ENCODE measurements around the gene TMEM164. TPM values are rescaled to one million over a fixed set of nuclear protein-coding genes. Genes with fewer than 3 reads are reported as not detected.

The TMEM164 gene
- total RNA-seq, 1 donor from 2014 or later = 17.6 TPM

- Histone ChIP-seq H3K36me3 (ENCODE audit: insufficient read depth, low read length) (no peaks in the 10 kb centered on the region), H3K27me3 (ENCODE audit: insufficient read depth, low read length) (no peaks in the 10 kb centered on the region), H3K9ac (ENCODE audit: low read length) (no peak overlapping the region), H4K20me1 (ENCODE audit: insufficient read depth, low read length) (no peaks in the 10 kb centered on the region), H3K4me1 (ENCODE audit: insufficient read depth, low read length) (no peaks in the 10 kb centered on the region), H3K79me2 (ENCODE audit: insufficient read depth, low read length) (no peaks in the 10 kb centered on the region), H3K4me3 (ENCODE audit: insufficient read depth, low read depth, low read length) (no peak overlapping the region), H3K27ac (ENCODE audit: low read depth, low read length) (no peak overlapping the region), H3K4me2 (ENCODE audit: low read length) (no peak overlapping the region), H2AFZ (ENCODE audit: low read depth, low read length) (no peak overlapping the region), H3K9me3 (ENCODE audit: insufficient read depth, low read depth, low read length) (no peaks in the 10 kb centered on the region)
- peak; percentile 54 for FAIRE-seq
- no peaks in the 10 kb centered on the region for H3K36me3 Mint-ChIP-seq (ENCODE audit: low read depth, unreplicated experiment)
- DNase-seq (ENCODE audit: low read depth) = no peak
- no peak overlapping the region for H3K27ac Mint-ChIP-seq (ENCODE audit: unreplicated experiment)
- no peak overlapping the region for H3K4me3 Mint-ChIP-seq (ENCODE audit: unreplicated experiment)
- TF ChIP-seq EZH2 (IDR thresholded peaks at IDR 0.05; ENCODE audit: insufficient read depth, low read length) (no peak), CTCF (IDR thresholded peaks at IDR 0.05; ENCODE audit: insufficient read depth, low read depth, low read length) (no peak)
- H3K4me1 Mint-ChIP-seq (ENCODE audit: low read depth, unreplicated experiment) = no peaks in the 10 kb centered on the region
- H3K9me3 Mint-ChIP-seq (ENCODE audit: unreplicated experiment) = no peaks in the 10 kb centered on the region
- H3K27me3 Mint-ChIP-seq (ENCODE audit: low read depth, unreplicated experiment) = no peaks in the 10 kb centered on the region
Measured at GRCh38 chrX:110139172-110139571, 136.3 kb downstream of the TMEM164 start.

- no peaks in the 10 kb centered on the region for H3K4me1 ChIP-seq (ENCODE audit: insufficient read depth, low read length)
- no peaks in the 10 kb centered on the region for H3K79me2 ChIP-seq (ENCODE audit: insufficient read depth, low read length)
- H3K9ac ChIP-seq (ENCODE audit: low read length) = no peak overlapping the region
- H2AFZ ChIP-seq (ENCODE audit: low read depth, low read length) = no peak overlapping the region
- no peaks in the 10 kb centered on the region for H3K36me3 ChIP-seq (ENCODE audit: insufficient read depth, low read length)
- H3K27ac ChIP-seq (ENCODE audit: low read depth, low read length) = no peak overlapping the region
- TF ChIP-seq EZH2 (IDR thresholded peaks at IDR 0.05; ENCODE audit: insufficient read depth, low read length) = no peak
- H3K27me3 Mint-ChIP-seq (ENCODE audit: low read depth, unreplicated experiment) = no peaks in the 10 kb centered on the region
- DNase-seq (ENCODE audit: low read depth) (no peak), FAIRE-seq (no peak)
- no peaks in the 10 kb centered on the region for H3K4me1 Mint-ChIP-seq (ENCODE audit: low read depth, unreplicated experiment)
- H3K4me2 ChIP-seq (ENCODE audit: low read length) = no peak overlapping the region
- no peak overlapping the region for H3K4me3 ChIP-seq (ENCODE audit: insufficient read depth, low read depth, low read length)
- H3K27ac Mint-ChIP-seq (ENCODE audit: unreplicated experiment) = no peak overlapping the region
- H4K20me1 ChIP-seq (ENCODE audit: insufficient read depth, low read length) = no peaks in the 10 kb centered on the region
- no peaks in the 10 kb centered on the region for H3K9me3 ChIP-seq (ENCODE audit: insufficient read depth, low read depth, low read length)
- no peak overlapping the region for H3K4me3 Mint-ChIP-seq (ENCODE audit: unreplicated experiment)
- no peaks in the 10 kb centered on the region for H3K27me3 ChIP-seq (ENCODE audit: insufficient read depth, low read length)
- H3K36me3 Mint-ChIP-seq (ENCODE audit: low read depth, unreplicated experiment) = no peaks in the 10 kb centered on the region
- H3K9me3 Mint-ChIP-seq (ENCODE audit: unreplicated experiment) = no peaks in the 10 kb centered on the region
Measured at GRCh38 chrX:110142096-110142495, 139.2 kb downstream of the TMEM164 start.

GRCh38 chrX:110143454-110144210, 140.7 kb downstream of the TMEM164 start:
- Histone ChIP-seq H3K9ac (ENCODE audit: low read length) (no peak overlapping the region), H3K4me3 (ENCODE audit: insufficient read depth, low read depth, low read length) (no peak overlapping the region), H2AFZ (ENCODE audit: low read depth, low read length) (no peak overlapping the region), H3K9me3 (ENCODE audit: insufficient read depth, low read depth, low read length) (no peaks in the 10 kb centered on the region), H3K27me3 (ENCODE audit: insufficient read depth, low read length) (no peaks in the 10 kb centered on the region), H4K20me1 (ENCODE audit: insufficient read depth, low read length) (no peaks in the 10 kb centered on the region), H3K79me2 (ENCODE audit: insufficient read depth, low read length) (no peaks in the 10 kb centered on the region), H3K36me3 (ENCODE audit: insufficient read depth, low read length) (no peaks in the 10 kb centered on the region), H3K4me2 (ENCODE audit: low read length) (no peak overlapping the region), H3K27ac (ENCODE audit: low read depth, low read length) (no peak overlapping the region), H3K4me1 (ENCODE audit: insufficient read depth, low read length) (no peaks in the 10 kb centered on the region)
- no peak overlapping the region for H3K4me3 Mint-ChIP-seq (ENCODE audit: unreplicated experiment)
- no peak overlapping the region for H3K27ac Mint-ChIP-seq (ENCODE audit: unreplicated experiment)
- DNase-seq (ENCODE audit: low read depth) (no peak), FAIRE-seq (peak; percentile 32)
- H3K27me3 Mint-ChIP-seq (ENCODE audit: low read depth, unreplicated experiment) = no peaks in the 10 kb centered on the region
- H3K4me1 Mint-ChIP-seq (ENCODE audit: low read depth, unreplicated experiment) = no peaks in the 10 kb centered on the region
- peaks cover 2% of the 10 kb centered on the region for H3K36me3 Mint-ChIP-seq (ENCODE audit: low read depth, unreplicated experiment)
- TF ChIP-seq CTCF (IDR thresholded peaks at IDR 0.05; ENCODE audit: insufficient read depth, low read depth, low read length) = no peak
- TF ChIP-seq EZH2 (IDR thresholded peaks at IDR 0.05; ENCODE audit: insufficient read depth, low read length) = no peak
- H3K9me3 Mint-ChIP-seq (ENCODE audit: unreplicated experiment) = no peaks in the 10 kb centered on the region
